NCI-H146 treated with DMSO at 0.1 percent for 48 hours (cell line): ENCODE data around the gene FNBP1.
A peak's percentile ranks its signal among the peaks of the same experiment; 100 is the strongest.

Experiments used
- DNase-seq: peaks from one replicate; lab custom pipeline; 2025; ENCODE audit not compliant: unreplicated experiment; lab: John Stamatoyannopoulos, UW

Gene FNBP1

GRCh38 chr9:129864991-129865647 is 177.9 kb downstream of the FNBP1 start:
- DNase-seq, result no peak

DNA sequence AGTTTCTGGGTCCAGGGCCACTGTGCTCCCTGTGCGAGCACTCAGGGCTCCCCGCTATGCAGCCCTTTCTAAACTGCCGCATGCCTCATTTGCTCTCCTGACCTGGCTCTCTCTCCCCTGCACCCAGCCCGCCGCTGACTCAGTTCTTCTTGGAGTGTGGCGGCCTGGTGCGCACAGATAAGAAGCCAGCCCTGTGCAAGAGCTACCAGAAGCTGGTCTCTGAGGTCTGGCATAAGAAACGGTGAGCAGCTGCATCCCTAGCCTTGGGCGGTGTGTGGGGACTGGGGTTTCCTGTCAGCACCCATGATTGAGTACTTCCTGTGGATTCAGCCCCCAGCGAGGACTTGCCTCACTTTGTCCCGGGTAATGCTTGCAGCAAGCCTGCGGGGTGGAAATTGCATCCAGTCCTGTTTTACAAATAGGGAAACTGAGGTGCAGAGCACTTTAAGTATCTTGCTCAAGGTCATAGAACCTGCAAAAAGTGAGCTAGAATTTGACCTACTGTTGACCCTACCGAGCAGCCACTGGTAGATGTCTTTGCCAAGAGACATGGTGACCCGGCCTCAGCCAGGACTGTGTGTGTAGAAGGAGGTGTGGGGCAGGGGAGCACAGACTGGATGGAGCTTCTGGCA is 179.8 kb downstream of the FNBP1 start:
- DNase-seq, result no peak

DNA sequence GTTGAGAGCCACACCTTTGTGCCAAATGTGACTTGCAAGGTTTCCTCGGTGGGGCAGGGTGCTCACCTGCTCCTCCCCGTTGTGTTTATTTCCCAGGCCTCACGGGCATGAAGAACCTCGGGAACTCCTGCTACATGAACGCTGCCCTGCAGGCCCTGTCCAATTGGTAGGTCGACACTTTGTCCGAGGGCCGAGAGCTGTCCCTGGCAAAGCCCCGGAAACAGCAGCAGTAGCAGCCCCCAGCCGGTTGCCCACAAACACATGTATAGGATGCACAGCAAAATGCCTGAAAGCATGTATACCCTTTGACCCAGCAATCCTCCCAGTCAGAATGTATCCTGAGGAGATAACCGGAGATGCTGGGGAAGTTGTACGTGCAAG is 181.6 kb downstream of the FNBP1 start:
- no peak for DNase-seq

DNA sequence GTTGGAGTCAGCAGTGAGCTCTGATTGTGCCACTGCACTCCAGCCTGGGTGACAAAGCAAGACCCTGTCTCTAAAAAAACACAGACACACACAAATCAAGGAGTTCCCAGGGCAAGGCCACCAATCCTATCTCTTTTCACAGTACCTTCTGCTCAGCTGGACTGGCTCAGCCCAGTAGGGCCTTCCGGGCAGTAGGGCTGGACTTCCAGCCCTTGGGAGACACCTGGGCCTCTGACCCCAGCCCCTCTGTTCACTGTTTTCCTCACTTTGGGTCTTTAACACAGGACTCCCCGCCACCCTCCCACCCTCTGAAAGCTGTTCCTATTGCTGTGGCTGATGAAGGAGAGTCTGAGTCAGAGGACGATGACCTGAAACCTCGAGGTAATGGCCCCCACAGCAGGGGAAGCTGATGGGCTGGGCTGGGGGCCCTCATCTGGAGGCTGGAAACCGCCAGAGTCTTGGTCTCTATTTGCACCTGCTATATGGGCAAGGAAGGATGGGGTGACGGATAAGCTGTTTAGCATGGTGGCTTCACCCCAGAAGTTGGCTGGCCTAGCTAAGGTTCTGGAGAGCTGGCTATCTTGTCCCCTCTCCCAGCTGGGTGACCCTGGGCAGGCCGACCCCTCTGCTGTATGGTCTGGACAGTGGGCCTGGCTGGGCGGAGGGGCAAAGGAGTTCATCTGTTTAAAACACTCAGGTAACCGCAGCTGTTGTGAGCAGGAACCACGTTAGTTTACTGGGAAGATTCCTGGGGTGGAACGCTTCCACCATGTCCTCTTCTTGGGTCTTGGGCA is 182.1 kb downstream of the FNBP1 start:
- DNase-seq, result no peak

DNA sequence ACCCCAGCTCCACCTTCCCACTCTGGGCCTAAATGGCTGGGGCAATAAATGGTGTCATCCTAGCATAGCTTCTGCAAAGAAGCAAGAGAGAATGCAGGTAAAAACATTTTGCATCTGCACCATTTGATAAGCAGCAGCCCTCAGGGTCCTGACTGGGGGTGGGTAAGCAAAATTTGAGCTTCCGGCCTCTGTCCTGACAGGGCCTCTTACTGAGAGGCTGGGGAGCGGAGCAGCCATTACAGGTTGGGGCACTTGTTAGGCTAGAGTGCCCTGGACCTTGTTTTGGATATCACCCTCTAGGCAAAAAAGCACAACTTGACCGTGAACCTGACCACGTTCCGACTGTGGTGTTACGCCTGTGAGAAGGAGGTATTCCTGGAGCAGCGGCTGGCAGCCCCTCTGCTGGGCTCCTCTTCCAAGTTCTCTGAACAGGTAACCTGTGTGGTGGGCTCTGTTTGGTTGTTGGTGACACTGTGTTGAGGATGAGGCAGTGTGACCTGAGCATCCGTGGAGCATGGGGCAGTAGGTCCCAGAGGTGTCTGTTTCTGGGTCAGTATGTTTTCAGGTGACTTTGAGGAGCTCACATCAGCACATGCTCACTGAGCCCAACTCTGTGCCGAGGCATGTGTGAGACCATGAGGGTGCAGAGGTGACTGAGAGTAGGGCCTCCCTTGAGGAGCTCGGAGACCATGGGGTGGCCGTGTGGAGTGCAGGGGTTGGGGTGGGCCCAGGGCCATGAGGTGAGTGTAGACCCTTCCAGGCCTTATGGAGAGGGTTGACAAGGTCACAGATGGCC is 184.6 kb downstream of the FNBP1 start:
- no peak for DNase-seq

GRCh38 chr9:129857207-129857606 is 185.8 kb downstream of the FNBP1 start:
- no peak for DNase-seq

- DNase-seq, result no peak
These were observed 188.3 kb downstream of the FNBP1 start for GRCh38 chr9:129854588-129855110.

DNA sequence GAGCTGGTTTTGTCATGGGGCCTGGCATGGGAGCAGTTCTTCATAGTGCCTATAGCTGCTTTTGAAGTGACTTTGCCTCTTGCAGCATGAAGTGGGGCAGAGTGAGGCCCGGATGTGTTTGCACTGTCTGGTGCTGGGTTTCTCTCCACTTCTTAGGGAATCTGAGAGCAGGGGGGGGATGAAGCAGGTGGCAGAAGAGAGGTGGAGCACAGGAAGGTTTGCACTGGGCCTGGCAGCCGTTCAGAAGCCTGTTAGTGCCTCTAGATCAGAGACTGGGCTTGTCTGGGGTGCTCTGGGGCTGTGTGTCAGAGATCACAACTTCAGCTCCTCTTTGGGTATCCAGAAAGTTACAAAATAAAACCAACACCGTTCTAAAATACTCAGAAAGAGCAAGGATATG is 189.4 kb downstream of the FNBP1 start:
- DNase-seq, result no peak

- DNase-seq, result no peak
These were observed 190.4 kb downstream of the FNBP1 start for GRCh38 chr9:129852579-129852978.

- DNase-seq, result no peak
These were observed 191.2 kb downstream of the FNBP1 start for GRCh38 chr9:129851821-129852220.

GRCh38 chr9:129850821-129851550 is 192.0 kb downstream of the FNBP1 start:
- DNase-seq, result no peak

DNA sequence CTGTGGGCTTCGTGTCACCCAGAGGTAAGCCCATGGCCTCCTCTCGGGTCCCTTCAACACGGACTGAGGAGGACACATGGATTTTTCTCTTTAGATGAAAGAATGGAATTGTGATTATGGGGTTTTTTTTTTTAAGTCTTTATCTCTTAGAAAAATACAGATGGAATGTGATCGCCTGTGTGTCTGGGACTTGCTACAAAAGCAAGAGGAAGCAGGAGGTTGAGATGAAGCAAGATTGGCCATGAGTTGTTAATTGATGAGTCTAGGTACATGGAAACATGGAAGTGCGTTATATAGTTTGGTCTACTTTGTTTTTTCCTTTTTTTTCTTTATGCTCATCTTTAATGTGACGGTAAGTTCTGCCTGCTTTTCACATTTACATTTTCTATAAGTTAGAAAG is 193.1 kb downstream of the FNBP1 start:
- no peak for DNase-seq

DNA sequence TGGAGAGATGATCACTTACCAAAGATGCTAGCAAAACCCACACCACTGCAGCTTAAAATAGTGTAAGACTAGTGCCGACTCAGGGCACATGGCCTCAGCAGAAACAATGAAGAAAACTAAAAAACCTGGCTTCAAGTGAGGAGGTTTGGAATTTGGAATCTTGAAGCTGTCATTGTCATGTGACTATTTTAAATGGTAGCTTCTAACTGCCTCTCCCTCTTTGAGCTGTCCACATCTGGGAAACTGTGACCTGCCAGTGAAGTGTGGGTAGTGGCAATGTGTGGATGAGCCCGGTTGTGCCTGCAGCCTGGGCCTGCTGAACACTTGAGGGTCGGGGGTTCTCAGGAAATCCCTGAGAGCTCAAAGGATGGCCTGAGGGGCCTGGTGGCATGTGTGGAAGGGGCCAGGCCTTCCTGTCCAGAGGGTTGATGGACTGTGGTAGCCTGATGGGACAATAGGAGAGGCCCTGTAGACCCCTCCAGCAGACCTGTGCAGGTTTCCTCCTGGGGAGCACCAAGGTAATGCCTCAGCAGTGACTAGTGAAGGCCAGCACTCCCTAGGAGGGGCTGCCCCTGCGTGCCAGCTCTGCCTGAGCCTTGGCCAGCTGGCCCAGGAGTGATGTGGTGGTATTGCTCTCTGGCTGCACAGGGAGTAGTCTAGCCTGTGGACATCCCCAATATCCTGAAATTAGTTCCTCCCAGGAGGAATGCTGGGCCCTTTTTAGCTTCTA is 194.1 kb downstream of the FNBP1 start:
- DNase-seq, result no peak

DNA sequence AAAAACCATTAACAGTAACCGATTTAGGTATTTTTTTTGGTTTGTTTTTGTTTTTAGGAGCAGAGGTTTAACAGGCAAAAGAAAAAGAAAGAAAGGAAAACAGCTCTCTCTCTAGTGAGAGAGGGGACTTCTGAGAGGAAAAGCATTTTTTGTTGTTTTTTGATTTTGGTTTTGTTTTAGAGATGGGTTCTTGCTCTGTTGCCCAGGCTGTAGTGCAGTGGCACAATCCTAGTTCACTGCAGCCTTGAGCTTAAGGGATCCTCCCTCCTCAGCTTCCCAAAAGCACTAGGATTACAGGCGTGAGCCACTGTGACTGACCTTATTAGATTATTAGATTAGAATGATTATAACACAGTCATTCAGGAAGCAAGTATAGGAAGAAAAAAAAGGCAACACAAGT is 197.6 kb downstream of the FNBP1 start:
- no peak for DNase-seq

- no peak for DNase-seq
These were observed 201.9 kb downstream of the FNBP1 start for GRCh38 chr9:129841071-129841470.

- DNase-seq, result peak; percentile 84
These were observed 203.0 kb downstream of the FNBP1 start for GRCh38 chr9:129840034-129840433.

- DNase-seq, result no peak
These were observed 203.5 kb downstream of the FNBP1 start for GRCh38 chr9:129839324-129840023.

DNA sequence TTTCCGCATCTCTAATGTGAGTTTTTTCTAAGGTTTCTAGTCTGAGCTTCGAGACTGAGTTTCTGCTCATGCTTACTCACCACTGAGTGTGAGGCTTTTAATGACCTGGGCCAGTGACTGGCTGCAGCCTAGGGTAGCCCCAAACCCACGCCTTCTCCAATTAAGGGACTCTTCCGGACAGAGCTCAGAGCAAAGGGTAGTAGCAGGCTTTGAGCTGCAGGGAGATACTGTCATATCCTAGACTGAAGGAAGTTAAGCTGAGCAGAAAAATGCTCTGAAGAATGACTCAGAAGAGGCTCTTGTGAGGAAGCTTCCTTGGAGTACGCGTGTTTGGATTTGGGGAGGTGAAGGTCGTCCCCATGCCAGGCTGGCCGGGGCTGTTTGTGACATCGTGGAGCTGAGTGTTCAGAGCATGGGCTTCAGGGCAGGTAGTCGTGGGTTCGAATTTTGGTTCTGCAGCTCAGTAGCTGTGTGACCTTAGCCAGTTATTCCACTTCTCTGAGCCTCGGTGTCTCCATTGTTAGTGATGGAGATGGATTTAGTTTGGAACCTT is 204.2 kb downstream of the FNBP1 start:
- DNase-seq, result no peak
